Erythroblast (primary cell): Measurements from ENCODE around the gene MGAT5.

ENCODE experiments used
- DNase-seq, 2 experiments: peaks; one replicate each; lab custom pipeline; 2025; lab: John Stamatoyannopoulos, UW
- GATA1 ChIP-seq: IDR thresholded peaks from 2 replicates; pipeline ENCODE4 v1.6.1; 2011; ENCODE audit warnings: low read depth, mild to moderate bottlenecking, control low read depth, low read length, moderate library complexity
- POLR2A ChIP-seq: IDR thresholded peaks from 2 replicates; pipeline ENCODE4 v1.6.1; 2011; ENCODE audit warnings: mild to moderate bottlenecking, low read length

Gene MGAT5

GRCh38 chr2:134379722-134380121 lies 125.8 kb downstream of the MGAT5 start:
- TF ChIP-seq POLR2A, result no peak
- TF ChIP-seq GATA1, result no peak
- no peak for DNase-seq

DNA sequence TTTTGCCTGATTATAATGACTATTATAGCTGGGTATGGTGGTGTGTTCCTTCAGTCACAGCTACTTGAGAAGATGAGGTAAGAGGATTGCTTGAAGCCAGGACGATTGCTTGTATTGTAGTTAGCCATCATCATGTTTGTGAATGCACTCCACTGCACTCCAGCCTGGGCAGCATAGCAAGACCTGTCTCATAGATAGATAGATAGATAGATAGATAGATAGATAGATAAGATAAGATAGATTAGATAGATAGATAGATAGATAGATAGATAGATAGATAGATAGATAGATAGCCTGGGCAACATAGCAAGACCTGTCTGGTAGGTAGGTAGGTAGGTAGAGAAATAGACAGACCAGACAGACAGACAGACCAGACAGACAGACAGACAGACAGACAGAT lies 127.3 kb downstream of the MGAT5 start:
- DNase-seq, result no peak
- TF ChIP-seq GATA1 (no peak), POLR2A (no peak)

DNA sequence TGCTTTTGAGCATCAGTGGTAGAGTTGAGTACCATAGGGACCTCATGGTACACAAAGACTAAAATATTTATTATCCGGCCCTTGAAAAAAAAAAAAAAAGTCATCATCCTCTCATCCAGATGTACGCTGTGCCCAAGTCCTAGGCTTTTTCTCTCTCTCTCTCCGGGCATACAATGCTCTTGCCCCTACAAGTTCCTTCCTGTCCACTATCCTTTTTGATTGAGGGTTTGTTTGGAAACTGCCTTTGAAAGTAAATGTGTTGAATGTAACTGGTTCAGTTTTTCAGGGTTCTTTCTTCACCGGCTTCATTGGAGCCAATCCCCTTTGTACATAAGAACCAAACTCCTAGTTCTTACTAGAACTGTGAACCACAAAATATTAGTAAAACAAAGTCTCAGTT lies 130.3 kb downstream of the MGAT5 start:
- DNase-seq, result no peak

DNA sequence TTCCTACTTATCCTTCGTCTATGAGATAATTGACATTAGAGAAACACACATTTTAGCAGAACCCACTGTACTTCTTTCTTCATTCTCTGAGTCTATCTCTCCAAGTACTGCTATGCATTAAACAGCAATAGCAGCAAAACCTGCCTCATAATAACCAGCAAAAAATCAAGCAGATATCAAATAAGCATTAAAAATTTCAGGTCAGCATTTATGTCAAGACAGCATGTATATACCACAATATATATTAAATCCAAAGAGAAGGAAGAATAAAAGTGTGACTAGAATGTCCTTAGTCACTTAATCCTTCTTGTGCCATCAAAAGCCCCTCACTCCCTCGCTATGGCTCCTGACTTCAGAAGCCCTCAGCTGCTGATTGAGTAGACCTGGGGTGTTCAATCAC lies 131.3 kb downstream of the MGAT5 start:
- no peak for DNase-seq
- no peak for TF ChIP-seq POLR2A
- TF ChIP-seq GATA1, result no peak

More for the DNA sequence above, 130.3 kb downstream of the MGAT5 start:
- TF ChIP-seq GATA1 (no peak), POLR2A (no peak)

DNA sequence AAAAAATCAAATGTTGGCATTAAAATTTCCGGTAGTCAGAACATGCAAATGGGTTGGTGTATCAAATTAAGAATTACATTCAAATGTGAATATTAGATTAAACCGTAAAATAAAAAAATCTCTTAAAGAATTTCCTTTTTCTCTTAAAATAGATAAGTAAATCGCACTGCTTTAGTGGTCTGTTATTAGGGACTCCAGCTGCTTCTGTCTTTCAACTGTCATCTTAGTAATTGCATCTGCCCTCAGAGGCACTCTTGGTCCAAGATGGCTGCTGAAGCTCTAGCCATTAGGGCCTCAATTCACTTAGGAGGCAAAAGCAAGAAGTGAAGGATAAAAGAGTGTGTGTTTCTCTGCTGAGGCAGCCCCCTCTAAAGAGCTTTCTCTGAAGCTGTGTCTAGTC lies 132.4 kb downstream of the MGAT5 start:
- TF ChIP-seq POLR2A (no peak), GATA1 (no peak)
- no peak for DNase-seq

DNA sequence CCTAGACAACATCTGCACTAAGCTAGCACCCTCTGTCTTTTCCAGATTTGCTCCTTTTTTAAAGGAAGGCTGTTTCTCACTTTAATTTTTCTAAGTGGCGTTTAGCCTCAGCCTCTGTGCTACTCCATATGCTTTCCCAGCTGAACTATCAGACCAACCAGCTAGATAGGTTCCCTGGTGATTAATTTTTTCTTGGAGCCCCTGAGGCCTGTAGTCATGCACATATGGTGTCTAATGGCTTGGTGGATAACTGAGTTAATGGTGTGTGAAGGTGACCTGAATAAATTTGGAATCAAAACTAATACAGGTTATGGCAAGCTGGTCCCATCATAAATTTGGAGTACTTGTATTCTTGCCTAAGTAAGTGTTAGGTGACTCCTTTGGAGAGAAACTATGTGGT lies 135.5 kb downstream of the MGAT5 start:
- no peak for DNase-seq
- TF ChIP-seq GATA1 (no peak), POLR2A (no peak)

- no peak for TF ChIP-seq GATA1
- no peak for TF ChIP-seq POLR2A
- no peak for DNase-seq
These were observed 137.9 kb downstream of the MGAT5 start for GRCh38 chr2:134391751-134392160.

DNA sequence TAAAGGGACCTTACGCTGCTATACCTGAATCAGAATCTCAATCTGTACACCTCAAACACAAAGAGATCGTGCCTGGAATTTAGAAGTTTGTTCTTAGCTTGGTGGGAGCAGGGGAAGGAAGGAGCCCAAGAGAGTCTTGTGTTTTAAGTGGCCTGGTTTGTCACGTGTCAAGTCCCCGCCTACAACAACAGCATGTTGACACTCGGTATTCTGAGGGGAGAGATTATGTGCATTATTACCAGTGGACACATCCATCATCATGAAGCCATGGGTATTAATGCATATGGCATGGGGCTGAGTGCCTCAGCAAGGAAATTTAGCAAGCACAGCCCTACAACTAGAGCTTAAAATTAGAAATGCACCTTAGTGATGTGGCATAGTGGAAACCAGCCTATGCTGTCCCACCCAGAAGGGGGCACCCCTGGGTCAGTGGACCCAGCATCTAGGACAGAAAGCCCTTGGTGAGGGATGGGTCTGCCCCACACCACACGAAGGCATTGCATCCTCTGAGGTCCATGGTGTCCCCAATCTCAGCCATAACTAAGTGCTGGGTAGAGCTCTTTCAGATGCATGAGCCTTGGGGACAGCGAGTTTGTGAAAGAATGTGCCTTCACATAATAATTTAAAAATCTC lies 138.7 kb downstream of the MGAT5 start:
- no peak for DNase-seq
- TF ChIP-seq GATA1 (no peak), POLR2A (no peak)

DNA sequence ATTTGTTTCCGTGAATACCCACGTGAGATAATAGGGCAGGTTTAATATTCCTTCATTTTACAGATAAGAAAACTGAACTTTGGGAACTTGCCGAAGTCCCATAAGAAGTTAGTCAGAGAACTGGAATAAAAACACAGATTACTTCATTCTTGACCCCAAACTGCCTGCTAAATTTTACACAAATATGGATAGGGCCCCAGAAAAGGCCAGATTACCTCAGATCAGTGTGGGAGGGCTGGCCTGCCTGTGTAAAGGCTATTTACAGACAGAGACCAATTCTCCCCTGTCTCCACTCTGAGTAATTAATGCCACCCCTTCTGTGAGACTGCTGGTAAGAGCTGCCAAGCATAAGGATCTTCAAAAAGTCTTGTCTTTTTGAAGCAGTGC lies 139.2 kb downstream of the MGAT5 start:
- no peak for DNase-seq

DNA sequence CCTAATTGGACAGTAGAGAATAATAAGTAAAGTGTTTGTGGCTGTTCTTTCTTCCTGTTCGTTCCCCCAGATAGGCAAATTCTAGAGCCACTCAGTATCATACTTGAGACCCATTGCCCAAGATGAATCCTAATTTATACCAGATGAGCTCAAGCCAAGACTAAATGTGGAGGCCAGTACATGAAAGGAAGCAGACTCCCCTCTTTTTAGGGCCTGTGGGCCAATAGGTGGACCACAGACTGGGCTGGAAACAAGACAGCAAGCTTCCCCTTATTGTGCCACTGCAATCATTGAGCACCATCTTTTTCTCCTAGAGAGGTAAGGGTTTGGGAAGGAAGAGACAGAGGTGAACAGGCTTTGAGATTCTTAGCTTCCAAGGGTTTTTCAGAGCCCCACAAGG lies 141.9 kb downstream of the MGAT5 start:
- TF ChIP-seq GATA1, result no peak
- TF ChIP-seq POLR2A, result no peak
- DNase-seq, result no peak

More for the DNA sequence above, 139.2 kb downstream of the MGAT5 start:
- no peak for TF ChIP-seq POLR2A
- TF ChIP-seq GATA1, result no peak

DNA sequence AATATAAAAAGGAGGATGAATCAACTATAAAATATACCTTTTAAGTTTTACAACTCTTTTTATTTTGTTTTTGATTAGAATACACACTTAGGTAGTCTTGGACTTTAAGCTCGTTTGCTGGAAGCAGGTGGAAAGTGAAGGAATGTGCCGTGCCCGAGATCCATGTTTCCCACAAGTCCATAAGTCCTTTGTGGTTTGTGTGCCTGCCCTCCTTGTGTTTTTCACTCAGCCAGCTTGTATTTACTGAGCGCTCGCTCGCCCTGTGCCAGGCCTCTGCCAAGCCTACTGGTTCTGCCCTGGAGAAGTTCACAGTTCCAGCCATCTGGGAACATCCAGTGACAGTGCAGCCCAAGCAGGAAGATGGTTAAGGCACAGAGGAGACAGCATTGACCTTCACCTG lies 142.6 kb downstream of the MGAT5 start:
- no peak for DNase-seq
- TF ChIP-seq GATA1 (no peak), POLR2A (no peak)

DNA sequence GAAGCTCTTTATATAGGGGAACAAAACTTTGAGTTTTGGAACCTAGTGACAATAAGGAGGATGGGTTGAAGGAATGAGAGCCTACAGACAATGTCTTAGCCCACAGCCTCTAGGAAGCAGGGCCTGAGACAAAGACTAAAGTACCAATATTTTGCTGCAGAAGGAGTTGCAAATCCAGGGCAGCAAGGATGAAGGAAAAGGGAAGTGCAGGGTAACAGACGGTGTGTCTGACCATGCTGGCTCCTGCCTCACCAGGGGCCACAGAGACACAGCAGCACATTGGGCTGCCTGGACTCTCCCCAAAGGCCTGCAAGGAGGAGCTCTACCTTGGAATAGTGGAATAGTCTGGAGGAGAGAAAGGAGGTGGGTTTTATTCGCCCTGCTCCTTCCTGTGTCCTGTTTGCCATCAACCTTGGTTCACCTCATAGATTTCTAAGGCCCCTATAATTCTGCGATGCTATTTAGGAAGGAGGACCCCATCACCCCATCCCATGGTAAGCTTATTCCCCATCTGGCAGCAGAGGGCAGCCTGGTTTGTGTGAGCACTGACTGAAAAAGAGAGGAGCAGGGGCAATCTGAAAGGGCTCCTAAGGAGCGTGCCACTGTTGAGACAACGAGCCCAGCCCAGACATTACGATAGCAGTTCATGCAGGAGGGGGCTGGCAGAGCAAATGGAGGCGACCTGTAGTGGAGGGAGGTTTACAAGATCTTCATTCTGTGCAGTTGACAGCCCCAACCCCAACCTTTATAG lies 143.4 kb downstream of the MGAT5 start:
- no peak for DNase-seq
- TF ChIP-seq POLR2A, result no peak
- no peak for TF ChIP-seq GATA1

DNA sequence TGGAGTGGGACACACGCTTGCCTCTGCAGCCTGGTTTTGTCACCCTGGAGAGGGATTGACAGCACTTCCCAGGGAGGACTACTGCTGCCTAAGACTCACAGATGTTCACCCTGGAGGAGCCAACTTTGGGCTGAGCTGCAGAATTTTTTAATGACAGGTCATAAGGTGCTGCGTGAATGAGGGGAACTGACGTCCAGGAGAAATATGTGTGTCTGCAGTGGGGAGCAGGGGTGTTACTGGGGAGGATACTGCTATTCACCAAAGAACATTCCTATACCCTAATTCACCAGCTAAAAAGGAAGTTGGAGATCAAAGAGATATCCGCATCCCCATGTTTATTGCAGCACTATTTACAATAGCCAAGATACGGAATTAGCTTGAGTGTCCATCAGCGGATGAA lies 144.4 kb downstream of the MGAT5 start:
- DNase-seq, result no peak
- no peak for TF ChIP-seq POLR2A
- no peak for TF ChIP-seq GATA1

GRCh38 chr2:134399096-134399495 lies 145.2 kb downstream of the MGAT5 start:
- no peak for TF ChIP-seq GATA1
- no peak for TF ChIP-seq POLR2A
- DNase-seq, result no peak
